Neural progenitor cell (in vitro differentiated cells): ENCODE measurements around the gene RNGTT.

Source experiments
- EZH2 ChIP-seq: fragments of 200-600 bp; sonication (generic); IDR thresholded peaks from 2 replicates; pipeline ENCODE4 v1.6.1; 2017; ENCODE audit warnings: antibody characterized with exemption, mild to moderate bottlenecking, moderate library complexity
- EZH2phosphoT487 ChIP-seq: fragments of 200-600 bp; sonication (generic); IDR thresholded peaks from 2 replicates; pipeline ENCODE4 v1.6.1; 2017; ENCODE audit warnings: antibody characterized with exemption
- TF ChIP-seq, protein P1 (sequence below): fragments of 200-600 bp; sonication (generic); IDR thresholded peaks from 2 replicates; pipeline ENCODE4 v1.5.1; 2017; ENCODE audit warnings: antibody characterized with exemption, mild to moderate bottlenecking

DNA sequence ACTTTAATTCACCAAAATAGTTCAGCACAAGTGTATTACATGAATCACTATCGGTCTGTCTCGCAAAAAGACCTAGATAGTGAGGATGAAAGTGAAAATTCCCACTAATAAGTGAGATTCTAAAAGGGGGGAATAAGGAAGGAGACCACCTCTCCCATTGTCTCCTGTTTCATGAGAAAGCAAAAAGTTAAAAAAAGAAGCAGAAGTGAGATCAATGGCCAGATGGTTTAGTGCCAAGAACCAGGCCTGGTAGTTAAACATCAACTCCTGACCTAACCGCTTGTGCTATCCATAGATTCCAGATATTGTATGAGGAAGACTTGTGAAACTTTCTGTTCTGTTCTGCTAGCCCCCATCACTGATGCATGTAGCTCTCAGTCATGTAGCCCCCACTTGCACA is 293.0 kb downstream of the RNGTT start:
- TF ChIP-seq, protein P1, sequence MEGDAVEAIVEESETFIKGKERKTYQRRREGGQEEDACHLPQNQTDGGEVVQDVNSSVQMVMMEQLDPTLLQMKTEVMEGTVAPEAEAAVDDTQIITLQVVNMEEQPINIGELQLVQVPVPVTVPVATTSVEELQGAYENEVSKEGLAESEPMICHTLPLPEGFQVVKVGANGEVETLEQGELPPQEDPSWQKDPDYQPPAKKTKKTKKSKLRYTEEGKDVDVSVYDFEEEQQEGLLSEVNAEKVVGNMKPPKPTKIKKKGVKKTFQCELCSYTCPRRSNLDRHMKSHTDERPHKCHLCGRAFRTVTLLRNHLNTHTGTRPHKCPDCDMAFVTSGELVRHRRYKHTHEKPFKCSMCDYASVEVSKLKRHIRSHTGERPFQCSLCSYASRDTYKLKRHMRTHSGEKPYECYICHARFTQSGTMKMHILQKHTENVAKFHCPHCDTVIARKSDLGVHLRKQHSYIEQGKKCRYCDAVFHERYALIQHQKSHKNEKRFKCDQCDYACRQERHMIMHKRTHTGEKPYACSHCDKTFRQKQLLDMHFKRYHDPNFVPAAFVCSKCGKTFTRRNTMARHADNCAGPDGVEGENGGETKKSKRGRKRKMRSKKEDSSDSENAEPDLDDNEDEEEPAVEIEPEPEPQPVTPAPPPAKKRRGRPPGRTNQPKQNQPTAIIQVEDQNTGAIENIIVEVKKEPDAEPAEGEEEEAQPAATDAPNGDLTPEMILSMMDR: no peak
- TF ChIP-seq EZH2 (no peak), EZH2phosphoT487 (no peak)
